HepG2 (cell line): Measurements from ENCODE around the gene THRAP3. TPM values are rescaled to one million over a fixed set of nuclear protein-coding genes. Genes with fewer than 3 reads are reported as not detected.

Experiments
- ATAC-seq: fragments of 200-7000 bp; cut with Tn5 transposase; 3 replicates; pipeline ENCODE4 v1.9.1; 2020; ENCODE audit warnings: mild to moderate bottlenecking, moderate library complexity
- BruUV-seq: library from RNA; stranded (reverse); fragments of 400-500 nt; replicated peaks from 2 replicates; lab custom pipeline; 2021; lab: Mats Ljungman, UMichigan
- CTCF ChIA-PET: fragments of 300-600 bp; formaldehyde crosslinking; extraction: SDS; loops from one replicate; lab custom pipeline; 2021; ENCODE audit warnings: low total read pairs, inconsistent platforms, low intra/inter-chr PET ratio; lab: Yijun Ruan, JAX
- POLR2A ChIA-PET: fragments of 350-600 bp; sonication (Branson Sonifier 250); formaldehyde crosslinking; loops from one replicate; lab custom pipeline; 2020; ENCODE audit warnings: antibody characterized with exemption, inconsistent platforms; lab: Yijun Ruan, JAX
- DNase-seq: peaks from one replicate; pipeline ENCODE4 v3.0.0-alpha.2; 2015; ENCODE audit warnings: low spot score
- FAIRE-seq: peaks from 3 replicates; lab custom pipeline; 2011; peaks lifted over from hg19 to GRCh38; lab: Jason Lieb, UNC
- H2AFZ ChIP-seq: one replicate; pipeline ENCODE4 v1.6.1; 2011; ENCODE audit warnings: low read length, inconsistent platforms
- H3K27ac ChIP-seq: fragments of 300-600 bp; 3 replicates; pipeline ENCODE4 v1.8.0; 2011; ENCODE audit warnings: mixed run types, mild to moderate bottlenecking, mixed read lengths, low read length, inconsistent platforms; ENCODE audit not compliant: insufficient read depth; ENCODE audit errors: extremely low read length
- H3K27me3 ChIP-seq, 2 experiments: fragments of 200-600 bp in 1 of 2; 2 replicates in 1 of 2; 3 replicates in 1 of 2; pipeline versions ENCODE4 v1.6.0 to v1.8.0; 2011; ENCODE audit warnings: low read length in 2 of 2, mild to moderate bottlenecking in 2 of 2, moderate library complexity in 2 of 2, inconsistent platforms in 1 of 2; ENCODE audit not compliant: insufficient read depth in 2 of 2, control insufficient read depth in 1 of 2
- H3K36me3 ChIP-seq, 2 experiments: fragments of 200-600 bp in 1 of 2; replicated peaks in 1 of 2; 2 replicates in 1 of 2; 3 replicates in 1 of 2; pipeline versions ENCODE4 v1.5.1 to v1.8.0; 2011; ENCODE audit warnings: low read length in 2 of 2, inconsistent platforms in 1 of 2; ENCODE audit not compliant: insufficient read depth in 2 of 2, control insufficient read depth in 1 of 2
- H3K4me1 ChIP-seq: 2 replicates; pipeline ENCODE4 v1.5.1; 2012; ENCODE audit warnings: low read length, inconsistent platforms; ENCODE audit not compliant: insufficient read depth
- H3K4me2 ChIP-seq: 2 replicates; pipeline ENCODE4 v1.6.0; 2011; ENCODE audit warnings: low read depth, low read length, inconsistent platforms
- H3K4me3 ChIP-seq, 3 experiments: fragments of 200-600 bp in 1 of 3; sonication (generic), shearing (Covaris generic) in 1 of 3; replicated peaks in 1 of 3; 2 replicates each; pipeline ENCODE4 v1.5.1; 2011 to 2016; ENCODE audit warnings: low read length in 3 of 3, inconsistent platforms in 2 of 3, low read depth in 2 of 3, mild to moderate bottlenecking in 2 of 3, control low read depth in 1 of 3, mixed read lengths in 1 of 3; ENCODE audit not compliant: insufficient read depth in 1 of 3
- H3K79me2 ChIP-seq: one replicate; pipeline ENCODE4 v1.6.1; 2011; ENCODE audit warnings: low read length, inconsistent platforms; ENCODE audit not compliant: insufficient read depth
- H3K9ac ChIP-seq: 2 replicates; pipeline ENCODE4 v1.6.0; 2011; ENCODE audit warnings: mild to moderate bottlenecking, low read depth, low read length, inconsistent platforms; ENCODE audit not compliant: insufficient read depth
- H3K9me3 ChIP-seq: 2 replicates; pipeline ENCODE4 v1.5.1; 2012; ENCODE audit warnings: mild to moderate bottlenecking, low read length
- H4K20me1 ChIP-seq: 2 replicates; pipeline ENCODE4 v1.6.0; 2011; ENCODE audit warnings: inconsistent platforms, mild to moderate bottlenecking, low read length, moderate library complexity; ENCODE audit not compliant: insufficient read depth
- AGO2 ChIP-seq: fragments of 200-400 bp; formaldehyde crosslinking; optimal IDR thresholded peaks from 2 replicates; pipeline ENCODE3; 2017; ENCODE audit warnings: mild to moderate bottlenecking, low read depth, low read length, moderate library complexity
- HHEX ChIP-seq: IDR thresholded peaks from 2 replicates; pipeline ENCODE4 v1.6.1; 2016; ENCODE audit warnings: control low read depth
- NFYB ChIP-seq: sonication (generic); formaldehyde crosslinking; IDR thresholded peaks from 2 replicates; pipeline ENCODE4 v1.4.0; 2020; ENCODE audit warnings: missing genetic modification reagents
- REL ChIP-seq: sonication (generic); formaldehyde crosslinking; conservative IDR thresholded peaks from 2 replicates; pipeline ENCODE4 v1.8.0; 2022; ENCODE audit warnings: mild to moderate bottlenecking, missing genetic modification reagents, moderate library complexity
- ZBTB7B ChIP-seq: sonication (generic); formaldehyde crosslinking; IDR thresholded peaks from 2 replicates; pipeline ENCODE4 v1.4.0; 2020; ENCODE audit warnings: missing genetic modification reagents
- ZNF326 ChIP-seq: sonication (generic); formaldehyde crosslinking; IDR thresholded peaks from 2 replicates; pipeline ENCODE4 v1.4.0; 2020; ENCODE audit warnings: missing genetic modification reagents, borderline replicate concordance
- ZNF556 ChIP-seq: sonication (generic); formaldehyde crosslinking; IDR thresholded peaks from 2 replicates; pipeline ENCODE4 v1.4.0; 2020; ENCODE audit warnings: mild to moderate bottlenecking, missing genetic modification reagents, borderline replicate concordance
- ZSCAN21 ChIP-seq: sonication (generic); formaldehyde crosslinking; IDR thresholded peaks from 2 replicates; pipeline ENCODE4 v1.8.0; 2022; ENCODE audit warnings: mild to moderate bottlenecking, missing genetic modification reagents, moderate library complexity, borderline replicate concordance
- WGBS: methylation state at CpG from one replicate; pipeline ENCODE4 v1.1.6; 2017; ENCODE audit warnings: low lambda C conversion rate; 5-methylcytosine and 5-hydroxymethylcytosine counted together
- in situ Hi-C: cut with HindIII; loops from 2 replicates; pipeline ENCODE4 v1.10.0; 2017; ENCODE audit warnings: low pct_unique_long_range_greater_than_20kb; ENCODE audit not compliant: extremely low pct_ligation_motif_present
- intact Hi-C: fragments of 100-400 bp; cut with micrococcal nuclease; formaldehyde crosslinking; loops from one replicate; pipeline ENCODE4 v1.10.0; 2022; ENCODE audit not compliant: unreplicated experiment
- polyA plus RNA-seq, 8 experiments: library from polyadenylated mRNA; depleted of rRNA in 3 of 8; stranded (reverse) in 7 of 8; unstranded in 1 of 8; fragments of >200 nt; fragmentation: Illumina TruSeq in 4 of 8; extraction: Trizol in 4 of 8; gene quantifications; 2 replicates each; pipeline versions ENCODE4 v1.2.1 to v1.2.3, GENCODE V29; 2011 to 2016; ENCODE audit warnings: low read depth in 4 of 8, missing spikeins in 1 of 8, mixed read lengths in 1 of 8; ENCODE audit not compliant: insufficient read depth in 1 of 8
- total RNA-seq, 5 experiments: library from RNA; depleted of rRNA; stranded (reverse); fragments of >200 nt; fragmentation: Illumina TruSeq; extraction: Trizol; gene quantifications; 2 replicates each; pipeline ENCODE4 v1.2.3, GENCODE V29; 2016; ENCODE audit warnings: low read depth in 1 of 5
- TF ChIP-seq, protein P1 (sequence below): sonication (generic); formaldehyde crosslinking; IDR thresholded peaks from 2 replicates; pipeline ENCODE4 v1.8.1; 2023; ENCODE audit warnings: missing genetic modification reagents, inconsistent platforms, borderline replicate concordance
- TF ChIP-seq, protein P2 (sequence below): IDR thresholded peaks from 2 replicates; pipeline ENCODE4 v1.6.1; 2018; ENCODE audit warnings: missing genetic modification reagents, mild to moderate bottlenecking, missing compliant biosample characterization
- TF ChIP-seq, protein P3 (sequence below): sonication (generic); formaldehyde crosslinking; IDR thresholded peaks from 2 replicates; pipeline ENCODE4 v1.5.0; 2020; ENCODE audit warnings: missing genetic modification reagents, mild to moderate bottlenecking, borderline replicate concordance

THRAP3 gene
- total and polyA plus RNA-seq, 2 of the 13 experiments (the other 11 are each of a cell fraction or from before 2014, with no cell fraction given) = 45.0 to 92.6 TPM

DNA sequence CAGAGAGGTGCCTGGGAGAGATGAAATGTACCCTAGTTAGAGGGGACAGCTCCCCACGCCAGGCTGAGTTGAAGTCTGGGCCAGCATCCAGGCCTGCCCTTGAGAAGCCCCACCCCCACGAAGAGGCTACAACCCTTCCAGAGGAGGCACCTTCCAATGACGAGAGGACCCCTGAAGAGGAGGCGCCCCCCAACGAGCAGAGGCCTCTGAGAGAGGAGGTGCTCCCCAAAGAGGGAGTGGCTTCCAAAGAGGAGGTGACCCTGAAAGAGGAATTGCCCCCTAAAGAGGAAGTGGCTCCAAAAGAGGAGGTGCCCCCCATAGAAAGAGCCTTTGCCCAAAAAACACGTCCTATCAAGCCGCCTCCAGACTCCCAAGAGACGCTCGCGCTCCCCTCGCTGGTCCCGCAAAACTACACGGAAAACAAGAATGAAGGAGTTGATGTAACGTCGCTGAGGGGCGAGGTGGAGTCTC lies 96.1 kb downstream of the THRAP3 start (continued):
- TF ChIP-seq, protein P1, sequence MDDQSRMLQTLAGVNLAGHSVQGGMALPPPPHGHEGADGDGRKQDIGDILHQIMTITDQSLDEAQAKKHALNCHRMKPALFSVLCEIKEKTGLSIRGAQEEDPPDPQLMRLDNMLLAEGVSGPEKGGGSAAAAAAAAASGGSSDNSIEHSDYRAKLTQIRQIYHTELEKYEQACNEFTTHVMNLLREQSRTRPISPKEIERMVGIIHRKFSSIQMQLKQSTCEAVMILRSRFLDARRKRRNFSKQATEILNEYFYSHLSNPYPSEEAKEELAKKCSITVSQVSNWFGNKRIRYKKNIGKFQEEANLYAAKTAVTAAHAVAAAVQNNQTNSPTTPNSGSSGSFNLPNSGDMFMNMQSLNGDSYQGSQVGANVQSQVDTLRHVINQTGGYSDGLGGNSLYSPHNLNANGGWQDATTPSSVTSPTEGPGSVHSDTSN (CRISPR knock-in tag) = no peak
- TF ChIP-seq ZNF556 (CRISPR knock-in tag) = no peak
- TF ChIP-seq REL (CRISPR knock-in tag) = no peak
- TF ChIP-seq NFYB (CRISPR knock-in tag) = no peak
- TF ChIP-seq, all 625 proteins: peak for 0

DNA sequence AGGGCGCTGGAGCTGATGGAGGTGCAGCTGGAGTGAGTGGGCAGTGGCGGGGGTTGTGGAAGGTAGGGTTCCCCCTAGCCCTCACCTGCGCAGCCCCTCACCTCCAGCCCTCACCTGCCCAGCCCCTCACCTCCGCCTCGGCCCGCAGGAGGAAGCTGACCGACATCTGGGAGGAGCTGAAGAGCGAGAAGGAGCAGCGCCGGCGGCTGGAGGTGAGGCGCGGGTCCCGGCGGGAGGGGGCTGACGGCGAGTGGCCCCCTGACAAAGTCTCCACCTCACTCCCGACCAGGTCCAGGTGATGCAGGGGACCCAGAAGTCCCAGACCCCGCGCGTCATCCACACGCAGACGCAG lies 96.5 kb downstream of the THRAP3 start:
- no peak for ATAC-seq
- Histone ChIP-seq H4K20me1 (no peaks in the 10 kb centered on the region), H3K9ac (no peak overlapping the region), H3K79me2 (no peaks in the 10 kb centered on the region), H3K9me3 (no peaks in the 10 kb centered on the region), H3K4me2 (no peak overlapping the region), H2AFZ (no peak overlapping the region), H3K4me3 (no peak overlapping the region), H3K4me1 (peaks cover 16% of the 10 kb centered on the region), H3K27ac (no peak overlapping the region), H3K36me3 (no peaks in the 10 kb centered on the region), H3K27me3 (no peaks in the 10 kb centered on the region)
- DNase-seq = no peak
- intact Hi-C loops = no loop called here
- 99% methylated on average over 18 of the region's 23 CpGs for WGBS
- FAIRE-seq = no peak
- TF ChIP-seq AGO2 (peak; percentile 44), ZSCAN21 (CRISPR knock-in tag) (no peak), ZBTB7B (CRISPR knock-in tag) (no peak), HHEX (CRISPR knock-in tag) (no peak), ZNF326 (CRISPR knock-in tag) (no peak)
- TF ChIP-seq, protein P2, sequence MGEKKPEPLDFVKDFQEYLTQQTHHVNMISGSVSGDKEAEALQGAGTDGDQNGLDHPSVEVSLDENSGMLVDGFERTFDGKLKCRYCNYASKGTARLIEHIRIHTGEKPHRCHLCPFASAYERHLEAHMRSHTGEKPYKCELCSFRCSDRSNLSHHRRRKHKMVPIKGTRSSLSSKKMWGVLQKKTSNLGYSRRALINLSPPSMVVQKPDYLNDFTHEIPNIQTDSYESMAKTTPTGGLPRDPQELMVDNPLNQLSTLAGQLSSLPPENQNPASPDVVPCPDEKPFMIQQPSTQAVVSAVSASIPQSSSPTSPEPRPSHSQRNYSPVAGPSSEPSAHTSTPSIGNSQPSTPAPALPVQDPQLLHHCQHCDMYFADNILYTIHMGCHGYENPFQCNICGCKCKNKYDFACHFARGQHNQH (CRISPR knock-in tag) = no peak
- TF ChIP-seq, protein P3, sequence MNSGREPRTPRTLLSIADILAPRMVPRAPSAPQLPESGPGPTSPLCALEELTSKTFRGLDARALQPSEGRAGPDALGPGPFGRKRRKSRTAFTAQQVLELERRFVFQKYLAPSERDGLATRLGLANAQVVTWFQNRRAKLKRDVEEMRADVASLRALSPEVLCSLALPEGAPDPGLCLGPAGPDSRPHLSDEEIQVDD (CRISPR knock-in tag) = no peak
- BruUV-seq = no TSS peak
- ChIA-PET CTCF (no interaction called here), POLR2A (no interaction called here)
- in situ Hi-C loops = no loop called here
